Subcutaneous abdominal adipose tissue (tissue), 5 donors: Measurements from ENCODE around the gene MARCHF3.
"Not testable (repeated sequence)": the region's sequence is repeated elsewhere in the genome, so short reads cannot be mapped to it uniquely, and the experiment has no call there.

ENCODE experiments used
- H3K27ac ChIP-seq: one replicate; pipeline ENCODE4 v1.7.0; 2013; ENCODE audit warnings: low read depth, mild to moderate bottlenecking, inconsistent platforms, low read length, moderate library complexity
- H3K27me3 ChIP-seq, 5 donors: one replicate each; pipeline ENCODE4 v1.7.0; 2013; ENCODE audit warnings: low read length in 5 of 5, inconsistent platforms in 1 of 5; ENCODE audit not compliant: control insufficient read depth in 5 of 5, insufficient read depth in 4 of 5
- H3K36me3 ChIP-seq, 5 donors: one replicate each; pipeline ENCODE4 v1.7.0; 2013; ENCODE audit warnings: low read length in 5 of 5; ENCODE audit not compliant: control insufficient read depth in 5 of 5, insufficient read depth in 5 of 5
- H3K4me1 ChIP-seq, 5 donors: one replicate each; pipeline ENCODE4 v1.7.0; 2013; ENCODE audit warnings: low read length in 5 of 5, mild to moderate bottlenecking in 3 of 5, moderate library complexity in 1 of 5; ENCODE audit not compliant: control insufficient read depth in 5 of 5, insufficient read depth in 5 of 5
- H3K4me3 ChIP-seq, 5 donors: one replicate each; pipeline ENCODE4 v1.7.0; 2013; ENCODE audit warnings: low read length in 5 of 5, low read depth in 1 of 5
- H3K9ac ChIP-seq, 5 donors: one replicate each; pipeline ENCODE4 v1.7.0; 2013; ENCODE audit warnings: low read length in 5 of 5, mild to moderate bottlenecking in 4 of 5, moderate library complexity in 3 of 5
- H3K9me3 ChIP-seq, 5 donors: one replicate each; pipeline ENCODE4 v1.7.0; 2013; ENCODE audit warnings: low read length in 5 of 5; ENCODE audit not compliant: control insufficient read depth in 5 of 5
- donor health status: healthy.
- donor health status: healthy.
- donor health status: healthy.
- donor health status: healthy.
- donor health status: healthy.

Gene MARCHF3

DNA sequence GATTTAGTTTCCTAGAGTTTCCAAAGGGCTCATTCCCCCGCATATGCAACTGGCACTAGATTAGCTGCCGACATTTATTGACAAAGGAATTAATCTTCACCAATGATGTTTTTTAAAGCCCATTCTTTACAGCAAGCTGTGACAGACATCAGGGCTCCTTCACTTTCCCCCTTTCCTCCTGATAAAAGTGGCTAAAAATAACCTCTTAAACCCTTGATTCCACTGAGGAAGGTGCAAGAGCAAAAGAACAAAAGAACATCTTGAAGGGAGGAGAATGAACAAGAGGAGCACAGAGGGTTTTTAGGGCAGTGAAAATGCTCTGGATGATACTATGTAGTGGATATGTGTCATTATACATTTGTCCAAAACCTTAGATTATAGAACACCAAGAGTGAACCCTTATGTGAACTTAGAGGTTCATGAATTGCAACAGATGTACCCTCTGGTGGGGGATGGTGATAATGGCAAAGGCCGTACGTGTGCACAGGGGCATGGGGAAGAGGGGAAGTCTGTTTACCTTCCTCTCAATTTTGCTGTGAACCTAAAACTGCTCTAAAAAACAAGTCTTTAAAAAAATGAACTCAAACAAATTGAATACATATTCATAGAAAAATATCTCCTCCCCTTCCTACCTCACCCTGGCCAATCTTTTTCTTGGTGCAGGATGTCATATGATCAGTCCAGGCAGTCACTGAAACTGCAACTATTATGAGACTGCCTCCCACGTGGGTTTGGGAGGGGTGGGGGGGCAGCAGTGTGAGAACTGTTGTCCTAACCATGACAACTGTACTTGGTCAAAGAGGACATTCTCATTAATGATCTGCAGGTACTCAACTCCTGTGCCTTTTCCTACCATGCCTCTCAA is 83.0 kb downstream of the MARCHF3 start:
- H3K4me3 ChIP-seq = no peak overlapping the region
- no peak overlapping the region for H3K9ac ChIP-seq
- no peaks in the 10 kb centered on the region for H3K36me3 ChIP-seq
- no peaks in the 10 kb centered on the region for H3K9me3 ChIP-seq
- H3K4me1 ChIP-seq = peaks cover 0 to 10% (median 5%) of the 10 kb centered on the region in 5 donors
- H3K27ac ChIP-seq = no peak overlapping the region
- no peaks in the 10 kb centered on the region for H3K27me3 ChIP-seq

- H3K9me3 ChIP-seq, H3K27me3 ChIP-seq, H3K9ac ChIP-seq, H3K4me3 ChIP-seq, H3K36me3 ChIP-seq: not testable (repeated sequence)
- Histone ChIP-seq H3K4me1 (peaks cover 0 to 26% (median 12%) of the 10 kb centered on the region in 5 donors), H3K27ac (peak overlapping the region; percentile 19)
These were observed 87.5 kb downstream of the MARCHF3 start for GRCh38 chr5:126942908-126943307.

GRCh38 chr5:126941403-126941802 is 89.0 kb downstream of the MARCHF3 start:
- H3K4me1 ChIP-seq = peaks cover 0 to 32% (median 17%) of the 10 kb centered on the region in 5 donors
- no peaks in the 10 kb centered on the region for H3K27me3 ChIP-seq
- H3K9ac ChIP-seq = no peak overlapping the region
- H3K27ac ChIP-seq = no peak overlapping the region
- H3K36me3 ChIP-seq = no peaks in the 10 kb centered on the region
- H3K9me3 ChIP-seq = no peaks in the 10 kb centered on the region
- no peak overlapping the region for H3K4me3 ChIP-seq

DNA sequence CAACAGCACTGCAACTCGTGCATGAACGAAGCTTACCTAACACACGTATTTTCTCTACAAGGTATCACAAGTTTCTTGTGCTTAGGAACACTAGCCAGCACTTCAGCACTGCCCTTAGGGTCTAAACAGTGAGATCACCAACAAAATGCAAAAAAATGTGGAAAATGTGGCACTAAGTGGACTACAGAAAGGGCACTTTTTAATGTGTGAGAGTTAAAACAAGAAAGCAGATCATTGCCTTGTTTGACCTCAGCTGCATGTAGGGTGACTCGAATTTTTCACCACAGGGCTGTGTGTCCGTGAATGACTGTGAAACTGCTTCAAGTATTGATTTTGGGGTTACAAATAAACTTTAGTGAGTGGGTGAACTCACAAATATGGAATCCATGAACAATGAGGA is 90.5 kb downstream of the MARCHF3 start:
- H3K4me1 ChIP-seq = peaks cover 0 to 32% (median 17%) of the 10 kb centered on the region in 5 donors
- no peaks in the 10 kb centered on the region for H3K27me3 ChIP-seq
- no peaks in the 10 kb centered on the region for H3K9me3 ChIP-seq
- H3K4me3 ChIP-seq = no peak overlapping the region
- H3K27ac ChIP-seq = no peak overlapping the region
- no peaks in the 10 kb centered on the region for H3K36me3 ChIP-seq
- H3K9ac ChIP-seq = no peak overlapping the region

- no peak overlapping the region for H3K9ac ChIP-seq
- no peak overlapping the region for H3K4me3 ChIP-seq
- H3K27me3 ChIP-seq = no peaks in the 10 kb centered on the region
- H3K4me1 ChIP-seq = peaks cover 0 to 32% (median 17%) of the 10 kb centered on the region in 5 donors
- no peaks in the 10 kb centered on the region for H3K36me3 ChIP-seq
- no peaks in the 10 kb centered on the region for H3K9me3 ChIP-seq
- peak overlapping the region; percentile 5 for H3K27ac ChIP-seq
These were observed 91.9 kb downstream of the MARCHF3 start for GRCh38 chr5:126938466-126938865.

DNA sequence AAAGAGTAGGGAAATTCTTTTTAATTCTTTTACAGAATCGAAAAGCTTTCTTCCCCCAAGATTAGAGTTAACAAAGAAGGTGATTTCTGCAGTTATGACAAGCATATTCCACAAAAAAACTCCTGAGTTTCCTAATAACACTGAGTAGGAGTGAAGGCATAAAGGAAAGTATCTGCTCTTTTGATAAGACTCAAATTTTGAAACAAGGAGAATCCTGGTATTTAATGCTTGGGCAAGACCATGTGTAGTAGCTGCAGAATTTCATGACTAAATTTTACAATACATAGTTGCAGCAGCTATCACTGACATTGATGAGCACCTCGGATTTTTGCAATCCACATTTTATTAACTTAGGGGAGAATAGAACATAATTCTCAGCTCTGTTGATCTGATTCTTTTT is 92.6 kb downstream of the MARCHF3 start:
- no peaks in the 10 kb centered on the region for H3K27me3 ChIP-seq
- peaks cover 0 to 26% (median 12%) of the 10 kb centered on the region in 5 donors for H3K4me1 ChIP-seq
- H3K9ac ChIP-seq = no peak overlapping the region
- H3K9me3 ChIP-seq = no peaks in the 10 kb centered on the region
- peak overlapping the region; percentile 5 for H3K27ac ChIP-seq
- H3K36me3 ChIP-seq = no peaks in the 10 kb centered on the region
- no peak overlapping the region for H3K4me3 ChIP-seq

GRCh38 chr5:126936775-126937418 is 93.5 kb downstream of the MARCHF3 start:
- H3K9me3 ChIP-seq = no peaks in the 10 kb centered on the region
- no peaks in the 10 kb centered on the region for H3K36me3 ChIP-seq
- H3K9ac ChIP-seq = no peak overlapping the region
- no peak overlapping the region for H3K4me3 ChIP-seq
- H3K27me3 ChIP-seq = no peaks in the 10 kb centered on the region
- H3K4me1 ChIP-seq = peaks cover 0 to 24% (median 11%) of the 10 kb centered on the region in 5 donors
- no peak overlapping the region for H3K27ac ChIP-seq

- no peak overlapping the region for H3K27ac ChIP-seq
- no peak overlapping the region for H3K4me3 ChIP-seq
- no peaks in the 10 kb centered on the region for H3K9me3 ChIP-seq
- H3K27me3 ChIP-seq = no peaks in the 10 kb centered on the region
- peaks cover 0 to 11% (median 4%) of the 10 kb centered on the region in 5 donors for H3K4me1 ChIP-seq
- H3K36me3 ChIP-seq = no peaks in the 10 kb centered on the region
- H3K9ac ChIP-seq = no peak overlapping the region
These were observed 98.2 kb downstream of the MARCHF3 start for GRCh38 chr5:126931963-126932660.

DNA sequence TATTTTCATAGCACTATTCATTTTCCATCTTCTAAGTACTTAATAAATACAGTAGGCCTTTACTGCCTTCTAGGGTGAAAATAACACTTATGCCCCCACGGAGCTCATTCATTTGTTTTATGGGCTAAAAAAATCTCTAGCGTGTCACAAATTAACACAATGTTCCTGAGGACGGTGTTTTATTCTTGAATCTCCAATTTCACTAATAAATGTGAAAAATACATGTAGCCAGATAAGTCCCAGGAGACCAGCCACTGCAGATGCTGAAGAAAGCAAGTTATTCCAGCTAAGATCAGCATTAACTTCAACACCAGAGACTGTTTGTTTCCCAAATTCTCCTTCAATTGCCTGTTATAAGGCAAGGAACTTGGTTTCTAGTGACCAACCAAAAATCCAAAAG is 102.3 kb downstream of the MARCHF3 start:
- Histone ChIP-seq H3K9ac (no peak overlapping the region), H3K4me1 (peaks cover 0 to 4% (median 0%) of the 10 kb centered on the region in 5 donors), H3K36me3 (no peaks in the 10 kb centered on the region), H3K27me3 (no peaks in the 10 kb centered on the region), H3K4me3 (no peak overlapping the region), H3K9me3 (no peaks in the 10 kb centered on the region), H3K27ac (no peak overlapping the region)

DNA sequence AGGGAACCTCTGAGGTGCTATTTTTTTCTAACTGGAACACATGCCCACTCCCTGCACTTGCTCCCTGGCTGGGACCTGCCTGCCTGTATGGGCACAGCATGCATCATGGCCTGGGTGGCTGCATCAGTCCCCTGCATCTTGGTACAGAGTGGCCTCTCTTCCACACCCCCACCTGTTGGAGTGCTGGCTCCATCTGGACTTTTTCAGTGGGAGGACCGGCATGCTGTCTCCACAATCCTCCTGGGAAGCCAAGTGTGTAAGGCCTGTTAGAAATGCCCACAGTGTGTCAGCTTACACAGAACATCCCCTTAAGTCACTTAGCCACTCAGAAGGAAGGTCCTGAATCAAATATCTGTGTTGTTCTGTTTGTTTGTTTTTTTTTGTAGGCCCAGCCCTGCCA is 102.9 kb downstream of the MARCHF3 start:
- H3K27me3 ChIP-seq = no peaks in the 10 kb centered on the region
- no peak overlapping the region for H3K4me3 ChIP-seq
- no peak overlapping the region for H3K9ac ChIP-seq
- H3K4me1 ChIP-seq = peaks cover 0 to 4% (median 0%) of the 10 kb centered on the region in 5 donors
- no peaks in the 10 kb centered on the region for H3K9me3 ChIP-seq
- H3K36me3 ChIP-seq = no peaks in the 10 kb centered on the region
- no peak overlapping the region for H3K27ac ChIP-seq
